Measurements from ENCODE around the gene TBP.
"Not testable (repeated sequence)": the region's sequence is repeated elsewhere in the genome, so short reads cannot be mapped to it uniquely, and the experiment has no call there.

Gene TBP

DNA sequence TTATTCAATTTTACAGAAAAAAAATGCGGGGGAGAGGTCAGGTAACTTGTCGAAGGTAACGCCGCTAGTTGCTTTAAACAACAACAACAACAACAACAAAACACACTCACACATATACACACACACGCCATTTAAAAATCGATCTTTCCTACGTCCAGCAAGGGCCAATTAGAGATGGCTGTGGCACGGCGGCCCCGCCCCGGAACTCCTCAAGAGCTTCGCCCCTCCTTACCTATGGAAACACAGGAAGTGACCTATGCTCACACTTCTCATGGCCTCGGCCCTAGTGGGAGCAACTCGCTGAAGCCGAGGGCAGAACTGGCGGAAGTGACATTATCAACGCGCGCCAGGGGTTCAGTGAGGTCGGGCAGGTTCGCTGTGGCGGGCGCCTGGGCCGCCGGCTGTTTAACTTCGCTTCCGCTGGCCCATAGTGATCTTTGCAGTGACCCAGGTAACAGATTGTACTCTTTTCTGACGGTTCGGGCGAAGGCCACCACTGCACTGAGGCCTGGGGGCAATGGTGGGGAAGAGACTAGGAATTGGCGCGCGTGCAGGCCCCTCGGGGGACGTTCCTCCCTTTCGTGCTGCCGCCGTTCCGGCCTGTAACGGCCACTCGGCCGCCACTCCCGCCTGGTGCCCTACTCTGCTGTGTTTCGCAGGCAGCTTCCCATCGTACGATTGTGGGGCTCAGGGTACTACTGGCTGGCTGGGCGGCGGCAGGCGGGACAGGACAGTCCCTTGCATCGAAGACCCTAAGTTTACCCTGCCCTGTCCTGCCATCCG, at the start of gene TBP:
TBP (plus strand) TSS at position 357 of the 783 bp plus-strand sequence. CDS start 2,661 bp downstream, outside the sequence.
- peak; percentile 94 for DNase-seq

- DNase-seq: no peak
Measured at GRCh38 chr6:170504479-170504878, 49.7 kb upstream of the TBP start.

DNA sequence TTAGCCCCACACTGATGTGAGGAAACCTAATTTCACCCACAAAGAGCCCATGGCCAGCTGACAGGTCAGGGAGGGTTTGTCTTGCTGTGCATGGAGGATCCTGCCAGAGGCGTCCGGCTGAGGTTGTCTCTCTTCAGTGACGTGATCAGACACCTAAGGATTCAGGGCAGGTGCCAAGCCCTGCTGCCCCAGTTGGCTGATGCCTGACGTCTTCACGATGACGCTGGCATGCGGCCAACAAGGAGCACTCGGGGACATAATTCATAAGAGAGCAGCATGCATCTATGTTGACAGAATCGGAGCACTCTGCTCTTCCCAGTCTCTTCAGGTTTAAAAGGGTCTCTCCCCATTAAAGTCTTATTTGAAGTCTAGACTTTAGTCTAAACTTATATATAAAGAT, 48.9 kb upstream of the TBP start:
- DNase-seq: no peak

DNA sequence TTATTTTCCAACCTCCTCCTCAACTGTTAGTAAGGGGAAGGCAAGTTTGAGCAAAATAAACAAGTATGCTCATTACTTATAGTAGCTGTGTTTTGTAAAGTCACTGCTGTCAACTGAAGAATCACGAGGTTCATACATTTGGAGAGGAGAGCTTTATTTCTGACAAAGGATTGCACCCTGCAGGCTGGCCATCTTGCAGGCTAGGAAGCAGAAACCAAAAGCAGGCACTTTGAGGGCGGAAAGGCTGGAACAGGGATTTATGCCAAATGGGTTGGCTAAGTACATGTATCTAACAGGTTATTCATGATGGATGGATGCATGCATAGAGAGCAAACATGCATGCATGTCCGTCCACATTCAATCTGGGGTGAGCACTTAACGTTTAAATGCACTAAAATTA, 47.7 kb upstream of the TBP start:
- no peak for DNase-seq

DNA sequence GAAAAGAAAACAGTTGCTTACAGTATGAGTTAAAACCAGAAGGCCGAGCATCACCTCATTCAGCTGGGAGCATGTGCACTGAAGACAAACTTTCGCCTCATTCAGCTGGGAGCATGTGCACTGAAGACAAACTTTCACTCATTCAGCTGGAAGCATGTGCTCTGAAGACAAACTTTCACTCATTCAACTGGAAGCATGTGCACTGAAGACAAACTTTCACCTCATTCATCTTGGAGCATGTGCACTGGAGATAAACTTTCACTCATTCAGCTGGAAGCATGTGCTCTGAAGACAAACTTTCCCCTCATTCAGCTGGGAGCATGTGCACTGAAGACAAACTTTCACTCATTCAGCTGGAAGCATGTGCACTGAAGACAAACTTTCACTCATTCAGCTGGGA, 46.4 kb upstream of the TBP start:
- not testable (repeated sequence) for DNase-seq

DNA sequence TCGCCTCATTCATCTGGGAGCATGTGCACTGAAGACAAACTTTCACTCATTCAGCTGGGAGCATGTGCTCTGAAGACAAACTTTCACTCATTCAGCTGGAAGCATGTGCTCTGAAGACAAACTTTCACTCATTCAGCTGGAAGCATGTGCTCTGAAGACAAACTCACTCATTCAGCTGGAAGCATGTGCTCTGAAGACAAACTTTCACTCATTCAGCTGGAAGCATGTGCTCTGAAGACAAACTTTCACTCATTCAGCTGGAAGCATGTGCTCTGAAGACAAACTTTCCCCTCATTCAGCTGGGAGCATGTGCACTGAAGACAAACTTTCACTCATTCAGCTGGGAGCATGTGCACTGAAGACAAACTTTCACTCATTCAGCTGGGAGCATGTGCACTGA, 45.9 kb upstream of the TBP start:
- DNase-seq: not testable (repeated sequence)

GRCh38 chr6:170508892-170509722, 45.1 kb upstream of the TBP start:
- not testable (repeated sequence) for DNase-seq

- DNase-seq: no peak
Measured at GRCh38 chr6:170509723-170510018, 44.5 kb upstream of the TBP start.

- no peak for DNase-seq
Measured at GRCh38 chr6:170510631-170511030, 43.5 kb upstream of the TBP start.

DNA sequence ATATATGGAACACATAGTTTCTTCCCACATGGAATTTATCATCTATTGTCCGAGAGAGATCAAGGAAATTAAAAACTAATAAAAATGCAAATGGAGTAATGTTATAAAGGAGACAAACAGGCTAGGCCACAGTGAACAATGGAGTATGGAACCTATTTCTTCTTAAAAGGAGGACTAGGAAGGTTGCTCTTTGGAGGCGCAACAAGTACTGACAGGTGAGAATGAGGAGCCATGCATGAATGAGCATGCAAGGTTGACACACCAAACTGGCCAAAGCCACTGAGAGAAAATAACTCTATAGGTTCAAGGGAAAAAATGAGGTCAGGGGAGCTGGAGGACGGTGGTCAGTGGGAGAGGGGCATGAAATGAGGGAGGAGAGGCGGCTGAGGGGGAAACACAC, 41.9 kb upstream of the TBP start:
- DNase-seq: no peak

DNA sequence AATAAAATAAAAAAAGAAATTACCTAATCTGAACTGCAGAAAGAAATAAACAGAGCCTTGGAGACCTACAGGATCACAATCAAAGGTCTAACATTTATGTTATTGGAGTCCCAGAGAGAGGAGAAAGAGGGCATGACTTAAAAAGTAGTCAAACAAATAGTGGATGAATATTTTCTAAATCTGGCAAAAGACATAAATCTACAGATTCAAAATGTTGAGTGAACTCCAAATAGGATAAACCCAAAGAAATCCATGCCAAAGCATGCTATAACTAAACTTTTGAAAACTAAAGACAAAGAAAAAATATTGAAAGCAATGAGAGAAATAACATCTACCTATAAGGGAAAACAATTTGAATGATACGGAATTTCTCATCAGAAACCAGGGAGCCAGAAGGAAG, 39.3 kb upstream of the TBP start:
- no peak for DNase-seq

- peak; percentile 63 for DNase-seq
Measured at GRCh38 chr6:170516783-170517616, 37.2 kb upstream of the TBP start.

DNA sequence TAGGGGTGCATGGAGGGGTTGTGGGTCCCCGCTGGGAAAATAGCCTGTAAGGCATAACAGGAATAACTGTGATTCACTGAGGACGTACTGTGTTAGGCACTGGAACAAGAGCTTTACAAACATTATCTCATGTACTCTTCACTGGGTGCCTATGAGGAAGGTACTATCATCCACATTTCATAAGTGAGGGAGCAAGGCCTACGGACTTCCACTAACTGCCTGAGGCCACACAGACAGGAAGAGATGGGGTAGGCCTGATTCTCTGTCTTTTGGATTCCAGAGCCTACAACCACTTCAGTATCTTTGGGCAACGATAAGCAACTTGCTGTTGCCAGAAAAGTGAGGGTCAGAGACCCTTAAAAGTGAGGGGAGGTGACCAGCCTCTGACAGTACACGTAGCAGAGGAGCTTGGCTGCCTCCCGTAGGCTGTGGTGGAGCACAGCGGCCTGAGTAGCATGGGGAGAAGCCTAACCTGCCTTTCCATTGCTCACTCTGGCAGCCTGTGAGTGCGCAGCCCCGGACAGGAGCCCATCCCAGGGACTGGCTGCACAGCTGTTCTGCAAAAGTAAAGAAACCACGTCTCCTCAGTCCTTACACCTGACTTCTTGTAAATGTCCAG, 31.5 kb upstream of the TBP start:
- no peak for DNase-seq

GRCh38 chr6:170523256-170524171, 30.7 kb upstream of the TBP start:
- no peak for DNase-seq

- no peak for DNase-seq
Measured at GRCh38 chr6:170524172-170524502, 30.0 kb upstream of the TBP start.

DNA sequence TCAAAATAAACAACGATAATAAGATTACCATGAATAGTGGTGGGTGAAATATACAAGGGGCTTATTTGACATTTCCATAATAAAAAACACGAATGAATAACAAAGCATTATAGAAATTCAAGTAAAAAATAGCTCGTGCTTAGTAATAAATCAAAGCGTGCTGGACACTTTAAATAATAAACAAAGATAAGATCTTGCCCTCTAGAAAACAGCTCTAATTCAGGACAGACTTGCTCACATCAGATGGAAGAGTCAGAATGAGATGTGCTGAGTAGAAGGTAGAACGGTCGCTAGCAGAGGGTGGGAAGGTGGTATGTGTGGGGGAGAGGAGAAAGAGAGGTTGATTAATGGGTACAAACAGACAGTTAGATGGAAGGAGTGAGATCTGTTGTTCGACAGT, 28.4 kb upstream of the TBP start:
- no peak for DNase-seq

DNA sequence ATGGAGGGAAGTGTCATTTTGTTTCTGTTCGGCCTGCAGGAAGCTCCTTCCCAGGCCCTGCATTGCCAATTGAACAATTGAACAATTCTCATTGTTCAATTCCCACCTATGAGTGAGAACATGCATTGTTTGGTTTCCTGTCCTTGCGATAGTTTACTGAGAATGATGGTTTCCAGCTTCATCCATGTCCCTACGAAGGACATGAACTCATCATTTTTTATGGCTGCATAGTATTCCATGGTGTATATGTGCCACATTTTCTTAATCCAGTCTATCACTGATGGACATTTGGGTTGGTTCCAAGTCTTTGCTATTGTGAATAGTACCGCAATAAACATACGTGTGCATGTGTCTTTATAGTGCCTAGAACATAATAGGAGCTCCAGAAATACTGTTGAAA, 26.2 kb upstream of the TBP start:
- not testable (repeated sequence) for DNase-seq

DNA sequence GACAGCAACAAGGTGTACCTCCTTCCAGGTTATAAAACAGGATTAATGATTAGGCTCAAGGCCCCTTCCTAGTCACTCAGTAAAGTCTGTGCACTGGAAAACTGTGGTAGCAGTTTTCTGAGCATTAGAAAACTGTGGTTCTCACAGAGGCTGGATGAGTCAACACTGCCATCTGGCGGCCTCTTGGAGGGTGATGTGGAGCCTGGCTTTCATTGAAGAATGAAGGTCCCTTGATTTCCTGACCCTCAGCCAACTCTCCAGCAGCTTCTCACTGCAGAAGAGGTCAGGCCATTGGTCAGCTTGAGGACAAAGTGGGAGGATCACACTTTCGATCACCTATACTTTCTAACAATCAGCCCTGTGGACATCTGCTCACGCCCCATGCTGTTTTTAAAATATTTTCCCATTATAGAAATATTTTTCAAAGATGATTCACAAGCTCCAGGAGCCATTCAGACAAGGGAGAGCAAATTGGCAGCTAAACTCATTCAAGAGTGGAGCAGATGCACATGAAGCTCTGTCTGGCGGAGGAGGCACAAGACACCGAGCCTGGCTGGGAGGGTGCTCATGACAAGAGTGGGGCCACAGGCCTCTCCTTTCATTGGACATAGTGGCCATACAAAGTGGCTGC, 24.2 kb upstream of the TBP start:
- peak; percentile 31 for DNase-seq

DNA sequence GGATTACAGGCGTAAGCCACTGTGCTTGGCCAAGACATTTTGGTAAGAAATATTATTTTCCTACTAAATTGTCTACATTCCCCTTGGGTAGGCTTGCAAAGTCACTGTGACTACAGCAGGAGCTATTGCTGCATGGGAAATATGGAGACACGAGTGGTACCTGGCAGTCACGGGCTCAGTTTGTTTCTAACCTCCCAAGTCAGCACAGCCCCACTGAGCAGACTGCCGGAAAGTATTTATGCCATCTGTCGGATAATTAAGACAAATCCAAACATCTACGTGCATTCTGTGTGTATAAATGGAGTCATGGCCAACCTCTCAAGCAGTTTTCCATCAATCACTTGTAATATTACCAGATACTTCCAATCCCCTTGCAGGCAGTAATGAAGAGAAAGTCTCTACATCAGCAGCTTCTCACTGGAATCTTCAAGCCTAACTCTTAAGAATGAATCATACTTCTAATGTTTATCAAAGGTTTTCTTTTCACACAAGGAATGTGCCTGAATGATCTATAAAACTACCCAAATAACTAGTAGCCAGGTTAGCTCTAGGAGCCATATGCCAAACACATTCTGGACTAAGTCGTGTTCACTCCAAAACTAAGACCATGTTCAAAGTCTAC, 21.2 kb upstream of the TBP start:
- DNase-seq: peak; percentile 14

DNA sequence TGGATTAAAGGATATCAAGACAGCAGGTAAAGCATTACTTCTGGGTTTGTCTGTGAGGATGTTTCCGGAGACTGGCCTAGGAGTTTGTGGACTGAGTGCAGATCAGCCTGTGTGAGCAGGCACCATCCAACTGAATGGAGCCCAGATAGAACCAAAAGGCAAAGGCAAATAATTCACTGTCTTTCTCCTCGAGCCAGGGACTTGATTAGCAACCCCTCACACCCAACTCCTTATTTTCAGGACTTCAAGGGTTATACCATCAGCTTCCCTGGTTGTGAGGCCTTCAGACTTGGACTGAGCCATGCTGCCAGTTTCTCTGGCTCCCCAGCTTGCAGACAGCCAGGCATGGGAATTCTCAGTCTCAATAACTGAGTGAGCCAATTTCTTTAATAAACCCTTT, 20.4 kb upstream of the TBP start:
- DNase-seq: no peak

- DNase-seq: no peak
Measured at GRCh38 chr6:170535004-170535403, 19.2 kb upstream of the TBP start.

All from NCI-H1694 treated with DMSO at 0.1 percent for 48 hours (cell line).